Hindlimb muscle (tissue), 1 donor: ENCODE results near the gene MARCHF9. TPM values are rescaled to one million over a fixed set of nuclear protein-coding genes. Genes with fewer than 3 reads are reported as not detected.

Experiments used
- DNase-seq: peaks from one replicate; pipeline ENCODE4 v3.0.0-alpha.2; 2013
- polyA plus RNA-seq: library from polyadenylated mRNA; unstranded; fragments of 120-200 nt; gene quantifications from one replicate; pipeline ENCODE4 v1.2.1, GENCODE V29; 2013; ENCODE audit not compliant: insufficient read length

Gene MARCHF9
- polyA plus RNA-seq, 1 donor = 9.6 TPM

GRCh38 chr12:57802607-57803006 lies 47.7 kb downstream of the MARCHF9 start:
- no peak for DNase-seq

- no peak for DNase-seq
These were observed 48.5 kb downstream of the MARCHF9 start for GRCh38 chr12:57803319-57803893.

DNA sequence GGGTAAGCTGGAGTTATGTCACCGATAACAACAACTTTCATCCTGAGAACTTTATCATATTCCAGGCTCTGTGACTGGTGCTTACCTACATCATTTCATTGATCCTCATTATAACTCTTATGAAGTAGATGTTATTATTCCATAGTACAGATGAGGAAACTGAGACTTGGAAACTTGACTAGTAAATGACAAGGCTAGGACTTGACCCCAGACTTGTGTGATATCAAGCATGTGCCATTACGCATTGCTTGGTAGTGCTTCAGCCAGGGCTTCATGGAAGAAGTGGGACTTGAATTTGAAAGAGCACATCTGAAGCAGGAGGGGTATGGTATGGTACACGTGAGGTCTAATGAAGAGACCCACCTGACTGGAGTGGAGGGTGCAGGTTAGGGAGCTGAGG lies 51.8 kb downstream of the MARCHF9 start:
- no peak for DNase-seq

- no peak for DNase-seq
These were observed 52.4 kb downstream of the MARCHF9 start for GRCh38 chr12:57807285-57807684.

DNA sequence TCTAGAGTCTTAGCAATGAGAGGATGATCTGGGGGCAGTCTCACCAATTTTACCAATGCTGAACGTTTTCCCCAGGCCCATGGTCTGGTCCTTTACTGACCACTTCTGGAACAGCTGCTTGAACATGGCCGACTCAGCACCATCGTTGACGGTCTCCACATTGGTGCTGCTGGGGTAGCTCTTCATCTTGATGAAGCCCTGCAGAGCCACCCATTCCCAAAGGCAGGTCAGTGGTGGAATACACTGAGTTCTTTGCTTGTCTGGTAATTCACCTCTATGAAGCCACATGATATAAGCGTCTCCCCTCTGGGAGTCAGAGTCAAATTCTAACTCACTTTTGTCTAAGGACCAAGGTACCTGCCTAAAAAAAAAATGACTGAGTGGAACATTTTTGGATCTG lies 53.4 kb downstream of the MARCHF9 start:
- DNase-seq = no peak

GRCh38 chr12:57809425-57809824 lies 54.5 kb downstream of the MARCHF9 start:
- DNase-seq = no peak

Other genes with a start within 250 kb of the MARCHF9 start
- gene DDIT3, start 234.6 kb upstream of the MARCHF9 start, polyA plus RNA-seq = 9.2 TPM
- 46.2 TPM for gene MBD6, start 232.3 kb upstream of the MARCHF9 start, polyA plus RNA-seq
- gene DCTN2, start 207.9 kb upstream of the MARCHF9 start, polyA plus RNA-seq = 157 TPM
- not detected for gene KIF5A, start 205.1 kb upstream of the MARCHF9 start, polyA plus RNA-seq
- gene PIP4K2C, start 163.9 kb upstream of the MARCHF9 start, polyA plus RNA-seq = 12.1 TPM
- gene DTX3, start 150.3 kb upstream of the MARCHF9 start, polyA plus RNA-seq = 21.8 TPM
- gene ARHGEF25, start 143.7 kb upstream of the MARCHF9 start, polyA plus RNA-seq = 31.7 TPM
- 1.9 TPM for gene B4GALNT1, start 121.9 kb upstream of the MARCHF9 start, polyA plus RNA-seq
- 118 TPM for gene OS9, start 61.0 kb upstream of the MARCHF9 start, polyA plus RNA-seq
- 8.6 TPM for gene AGAP2, start 16.4 kb upstream of the MARCHF9 start, polyA plus RNA-seq
- 45.5 TPM for gene TSPAN31, start 10.1 kb upstream of the MARCHF9 start, polyA plus RNA-seq
- 133 TPM for gene CDK4, start 2.8 kb upstream of the MARCHF9 start, polyA plus RNA-seq
- 1.0 TPM for gene CYP27B1, start 12.0 kb downstream of the MARCHF9 start, polyA plus RNA-seq
- 22.1 TPM for gene METTL1, start 17.0 kb downstream of the MARCHF9 start, polyA plus RNA-seq
- 6.0 TPM for gene EEF1AKMT3, start 17.5 kb downstream of the MARCHF9 start, polyA plus RNA-seq
- 31.9 TPM for gene TSFM, start 27.7 kb downstream of the MARCHF9 start, polyA plus RNA-seq
- gene AVIL, start 63.6 kb downstream of the MARCHF9 start, polyA plus RNA-seq = 18.5 TPM
- 200 TPM for gene CTDSP2, start 91.6 kb downstream of the MARCHF9 start, polyA plus RNA-seq
- 10.4 TPM for gene ATP23, start 186.5 kb downstream of the MARCHF9 start, polyA plus RNA-seq